AG09309 (cell line): ENCODE data around the gene PAX9.

ENCODE experiments used
- DNase-seq: peaks from one replicate; pipeline ENCODE4 v3.0.0-alpha.2; 2010; ENCODE audit warnings: low read depth
- H3K4me3 ChIP-seq: 2 replicates; pipeline ENCODE4 v1.5.1; 2011; ENCODE audit warnings: mild to moderate bottlenecking, low read depth, low read length, moderate library complexity; ENCODE audit not compliant: control insufficient read depth
- CTCF ChIP-seq: IDR thresholded peaks from 2 replicates; pipeline ENCODE4 v1.5.1; 2011; ENCODE audit warnings: mild to moderate bottlenecking, low read depth, low read length, inconsistent platforms; ENCODE audit not compliant: insufficient read depth, control insufficient read depth; ENCODE audit errors: missing control alignments

Gene PAX9

GRCh38 chr14:36661506-36662257, at the start of gene PAX9:
PAX9 (plus strand) TSS chr14:36661860; CDS start chr14:36662090, 230 bp downstream.
- peak within 1 kb of the TSS; percentile 68 for H3K4me3 ChIP-seq
- DNase-seq = peak; percentile 42
- no peak for TF ChIP-seq CTCF

DNA sequence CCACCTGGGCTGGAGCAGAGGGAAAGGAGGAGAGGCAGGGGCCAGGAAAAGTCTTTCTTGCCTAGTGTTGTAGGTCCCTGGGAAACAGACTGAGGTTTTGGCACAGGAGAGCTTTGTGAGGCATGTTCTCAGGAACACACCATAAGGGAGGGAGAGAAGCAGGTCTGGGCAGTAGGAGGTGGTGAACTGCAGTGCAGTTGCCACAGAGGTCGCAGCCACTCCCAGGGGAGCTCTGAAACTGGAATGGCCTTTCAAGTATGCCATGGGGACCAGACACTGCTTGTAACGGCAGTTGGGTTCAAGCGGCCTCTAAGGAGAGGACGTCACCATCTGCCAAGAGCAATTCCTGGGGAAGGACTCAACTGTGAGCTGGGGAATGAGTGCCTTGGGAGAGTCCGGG, 43.8 kb upstream of the PAX9 start:
- DNase-seq = no peak
- TF ChIP-seq CTCF = no peak
- no peak overlapping the region for H3K4me3 ChIP-seq

- TF ChIP-seq CTCF = no peak
- no peak for DNase-seq
- H3K4me3 ChIP-seq = no peak overlapping the region
These were observed 43.0 kb upstream of the PAX9 start for GRCh38 chr14:36618641-36619040.

DNA sequence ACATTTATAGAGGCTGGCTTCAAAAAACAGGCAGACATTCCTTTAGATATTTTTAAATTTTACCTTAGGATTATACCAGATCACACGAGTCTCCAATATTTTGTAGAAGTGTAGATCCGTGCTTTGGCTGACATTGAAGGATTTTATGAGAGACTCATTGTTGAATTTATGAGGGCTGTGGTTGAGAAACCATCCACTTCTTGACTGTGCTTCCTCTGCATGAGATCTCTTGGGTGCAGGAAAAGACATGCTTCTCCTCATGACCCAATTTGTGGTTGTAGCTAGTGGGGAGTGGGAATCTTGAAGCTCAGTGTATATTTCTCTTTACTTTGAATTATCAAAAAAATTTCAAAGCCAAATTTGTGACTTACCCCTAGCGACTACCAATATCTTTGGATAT, 42.5 kb upstream of the PAX9 start:
- no peak for DNase-seq
- H3K4me3 ChIP-seq = no peak overlapping the region
- TF ChIP-seq CTCF = no peak

DNA sequence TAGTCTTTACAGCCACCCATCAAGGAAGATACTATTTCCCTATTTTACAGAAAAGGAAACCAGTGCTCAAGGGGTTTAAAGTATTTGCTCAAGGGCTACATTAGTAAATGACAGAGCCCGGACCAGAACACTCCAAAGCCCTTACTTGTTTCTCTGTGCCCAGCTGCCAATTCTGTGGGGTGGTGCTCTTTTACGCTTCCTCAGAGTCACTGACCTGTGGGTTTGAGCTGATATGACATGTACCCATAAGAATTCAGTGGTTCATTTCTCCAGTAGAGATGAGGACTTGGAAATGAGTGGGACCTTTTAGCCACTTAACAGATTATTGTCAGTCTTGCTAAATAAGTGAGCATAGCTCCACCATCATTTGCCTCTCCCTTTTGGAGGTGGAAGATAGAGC, 41.8 kb upstream of the PAX9 start:
- no peak for DNase-seq
- TF ChIP-seq CTCF = no peak
- no peak overlapping the region for H3K4me3 ChIP-seq

DNA sequence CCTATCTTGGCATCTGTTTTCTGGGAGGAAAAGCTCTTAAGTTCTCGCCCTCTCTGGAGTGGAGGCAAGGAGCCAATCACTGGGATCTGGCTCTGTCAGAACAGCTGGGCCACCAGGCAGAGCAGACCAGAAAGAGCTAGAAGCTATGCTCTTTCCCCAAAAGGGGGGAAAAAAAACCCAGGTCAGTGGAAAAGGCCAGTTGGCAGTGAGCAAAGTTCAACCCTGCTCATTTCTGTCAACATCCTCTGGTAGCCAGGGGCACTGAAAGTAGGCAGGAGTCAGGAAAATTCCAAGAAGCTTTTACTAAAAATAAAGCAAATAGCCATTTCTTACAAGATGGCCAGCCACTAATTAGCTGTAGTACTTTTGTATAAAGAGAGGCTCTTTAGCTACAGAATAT, 36.6 kb upstream of the PAX9 start:
- no peak for DNase-seq
- TF ChIP-seq CTCF = no peak
- H3K4me3 ChIP-seq = no peak overlapping the region

GRCh38 chr14:36625436-36625835, 36.2 kb upstream of the PAX9 start:
- no peak overlapping the region for H3K4me3 ChIP-seq
- no peak for DNase-seq
- no peak for TF ChIP-seq CTCF
